SH-SY5Y (cell line): ENCODE measurements around the gene ACOT7.

Experiments used
- GATA2 ChIP-seq: IDR thresholded peaks from 2 replicates; pipeline ENCODE4 v1.6.1; 2011; ENCODE audit warnings: mild to moderate bottlenecking, low read depth, low read length
- GATA3 ChIP-seq: IDR thresholded peaks from 2 replicates; pipeline ENCODE4 v1.6.1; 2011; ENCODE audit warnings: low read depth, mild to moderate bottlenecking, low read length, moderate library complexity

ACOT7 gene

GRCh38 chr1:6393400-6394187 lies at the start of gene ACOT7:
Gene ACOT7, minus strand, starts transcription at chr1:6393767. Its CDS starts 368 bp downstream, at chr1:6393399.
- no peak for TF ChIP-seq GATA2
- TF ChIP-seq GATA3, result no peak

GRCh38 chr1:6441586-6441985 lies 48.0 kb upstream of the ACOT7 start:
- no peak for TF ChIP-seq GATA2
- TF ChIP-seq GATA3, result no peak

- TF ChIP-seq GATA2 (no peak), GATA3 (no peak)
Observed at GRCh38 chr1:6440198-6441126, 46.9 kb upstream of the ACOT7 start.

- TF ChIP-seq GATA3 (no peak), GATA2 (no peak)
Observed at GRCh38 chr1:6438047-6438525, 44.5 kb upstream of the ACOT7 start.

GRCh38 chr1:6435547-6435946 lies 42.0 kb upstream of the ACOT7 start:
- TF ChIP-seq GATA2 (no peak), GATA3 (no peak)

- no peak for TF ChIP-seq GATA2
- TF ChIP-seq GATA3, result no peak
Observed at GRCh38 chr1:6435129-6435528, 41.6 kb upstream of the ACOT7 start.

GRCh38 chr1:6434186-6434585 lies 40.6 kb upstream of the ACOT7 start:
- TF ChIP-seq GATA3, result no peak
- no peak for TF ChIP-seq GATA2

- no peak for TF ChIP-seq GATA2
- no peak for TF ChIP-seq GATA3
Observed at GRCh38 chr1:6427441-6428390, 34.1 kb upstream of the ACOT7 start.

GRCh38 chr1:6426972-6427350 lies 33.4 kb upstream of the ACOT7 start:
- TF ChIP-seq GATA2 (no peak), GATA3 (no peak)

- TF ChIP-seq GATA3, result no peak
- TF ChIP-seq GATA2, result no peak
Observed at GRCh38 chr1:6426277-6426971, 32.9 kb upstream of the ACOT7 start.

- TF ChIP-seq GATA2 (no peak), GATA3 (no peak)
Observed at GRCh38 chr1:6425658-6426057, 32.1 kb upstream of the ACOT7 start.

- TF ChIP-seq GATA2, result no peak
- no peak for TF ChIP-seq GATA3
Observed at GRCh38 chr1:6424619-6425593, 31.3 kb upstream of the ACOT7 start, which contains the start of gene ESPN. Gene ESPN, plus strand, starts transcription at chr1:6424776. Its CDS starts 180 bp downstream, at chr1:6424956.
